SHP77 (cell line): ENCODE data around the gene EXOSC3.
A peak's percentile ranks its signal among the peaks of the same experiment; 100 is the strongest.
"Not testable (repeated sequence)": the region's sequence is repeated elsewhere in the genome, so short reads cannot be mapped to it uniquely, and the experiment has no call there.

Experiments
- DNase-seq, 2 experiments: peaks; one replicate each; lab custom pipeline; 2025; lab: John Stamatoyannopoulos, UW

The EXOSC3 gene

GRCh38 chr9:37784616-37785483 is at the start of gene EXOSC3:
TSS of gene EXOSC3 (minus strand) at chr9:37785064. CDS start at chr9:37785044, 20 bp downstream.
- DNase-seq: peak; percentile 73 to 79

- DNase-seq: no peak
These were observed 42.8 kb upstream of the EXOSC3 start for GRCh38 chr9:37827483-37828165.

DNA sequence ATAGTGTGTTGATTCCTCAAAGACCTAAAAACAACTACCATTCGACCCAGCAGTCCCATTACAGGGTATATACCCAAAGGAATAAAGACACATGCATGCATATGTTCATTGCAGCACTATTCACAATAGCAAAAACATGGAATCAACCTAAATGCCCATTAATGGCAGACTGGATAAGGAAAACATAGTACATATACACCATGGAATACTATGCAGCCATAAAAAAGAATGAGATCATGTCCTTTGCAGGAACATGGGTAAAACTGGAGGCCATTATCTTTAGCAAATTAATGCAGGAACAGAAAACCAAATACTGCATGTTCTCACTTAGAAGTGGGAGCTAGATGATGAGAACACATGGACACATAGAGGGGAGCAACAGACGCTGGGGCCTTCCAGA is 40.3 kb upstream of the EXOSC3 start:
- not testable (repeated sequence) for DNase-seq

GRCh38 chr9:37820142-37820541 is 35.3 kb upstream of the EXOSC3 start:
- DNase-seq: no peak

GRCh38 chr9:37818849-37819248 is 34.0 kb upstream of the EXOSC3 start:
- DNase-seq: no peak

DNA sequence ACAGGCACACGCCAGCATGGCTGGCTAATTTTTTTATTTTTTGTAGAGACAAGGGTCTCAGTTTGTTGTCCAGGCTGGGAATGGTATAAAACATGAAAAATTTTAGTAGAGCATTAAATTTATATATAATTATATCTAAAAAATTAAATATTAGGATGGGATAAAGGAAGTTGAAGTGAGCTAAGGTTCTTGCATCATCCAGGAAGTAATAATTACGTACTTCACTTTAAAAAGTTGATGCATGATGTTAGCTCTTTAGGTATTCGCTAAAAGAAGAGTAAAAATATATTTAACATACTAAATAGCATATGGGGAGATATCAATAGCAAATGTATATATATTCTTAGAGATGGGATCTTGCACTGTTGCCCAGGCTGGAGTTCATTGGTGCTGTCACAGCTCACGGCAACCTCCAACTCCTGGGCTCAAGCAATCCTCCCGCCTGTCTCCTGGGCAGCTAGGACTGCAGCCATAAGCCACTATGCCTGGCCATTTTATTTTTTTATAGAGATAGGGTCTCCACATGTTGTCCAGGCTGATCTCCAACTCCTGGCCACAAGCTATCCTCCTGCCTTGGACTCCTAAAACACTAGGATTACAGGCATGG is 28.0 kb upstream of the EXOSC3 start:
- DNase-seq: no peak

DNA sequence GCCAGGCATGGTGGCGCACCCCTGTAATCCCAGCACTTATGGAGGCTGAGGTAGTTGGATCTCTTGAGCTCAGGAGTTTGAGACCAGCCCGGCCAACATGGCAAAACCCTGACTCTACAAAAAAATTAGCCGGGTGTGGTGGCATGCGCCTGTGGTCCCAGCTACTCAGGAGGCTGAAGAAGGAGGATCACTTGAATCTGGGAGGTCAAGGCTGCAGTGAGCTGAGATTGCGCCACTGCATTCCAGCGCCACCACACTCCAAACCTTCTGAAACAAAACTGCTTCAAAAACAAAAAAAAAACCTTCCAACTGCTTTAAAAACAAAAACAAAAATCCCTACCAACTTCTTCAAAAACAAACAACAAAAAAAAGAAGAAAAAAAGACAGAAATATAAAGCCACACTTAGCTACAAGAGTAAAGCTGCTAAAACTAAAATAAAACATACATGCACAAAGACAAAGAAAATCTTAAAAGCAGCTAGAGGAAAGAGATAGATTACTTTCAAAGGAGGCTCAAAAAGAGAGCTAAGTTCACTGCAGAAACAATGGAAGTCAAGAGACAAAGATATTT is 27.1 kb upstream of the EXOSC3 start:
- no peak for DNase-seq

GRCh38 chr9:37809676-37810075 is 24.8 kb upstream of the EXOSC3 start:
- not testable (repeated sequence) for DNase-seq

DNA sequence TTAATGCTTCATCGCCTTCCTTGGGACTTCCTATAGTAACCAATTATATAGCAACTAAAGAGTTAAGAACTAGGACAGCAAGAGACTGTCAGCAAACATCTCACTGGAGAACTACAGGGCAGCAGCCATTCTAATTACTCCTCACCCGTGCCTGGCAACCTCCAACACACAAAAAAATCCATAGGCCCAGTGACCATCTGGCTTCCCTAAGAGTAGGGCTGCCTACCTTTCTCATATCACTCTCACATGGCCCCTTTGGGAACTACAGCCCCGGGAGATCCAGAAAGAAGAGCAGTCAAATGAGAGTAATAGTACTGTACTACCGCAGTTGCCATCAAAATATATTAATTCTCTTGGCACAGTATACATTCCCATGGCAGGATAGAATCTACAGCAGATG is 21.4 kb upstream of the EXOSC3 start:
- no peak for DNase-seq

- DNase-seq: no peak
These were observed 17.3 kb upstream of the EXOSC3 start for GRCh38 chr9:37801959-37802711.

DNA sequence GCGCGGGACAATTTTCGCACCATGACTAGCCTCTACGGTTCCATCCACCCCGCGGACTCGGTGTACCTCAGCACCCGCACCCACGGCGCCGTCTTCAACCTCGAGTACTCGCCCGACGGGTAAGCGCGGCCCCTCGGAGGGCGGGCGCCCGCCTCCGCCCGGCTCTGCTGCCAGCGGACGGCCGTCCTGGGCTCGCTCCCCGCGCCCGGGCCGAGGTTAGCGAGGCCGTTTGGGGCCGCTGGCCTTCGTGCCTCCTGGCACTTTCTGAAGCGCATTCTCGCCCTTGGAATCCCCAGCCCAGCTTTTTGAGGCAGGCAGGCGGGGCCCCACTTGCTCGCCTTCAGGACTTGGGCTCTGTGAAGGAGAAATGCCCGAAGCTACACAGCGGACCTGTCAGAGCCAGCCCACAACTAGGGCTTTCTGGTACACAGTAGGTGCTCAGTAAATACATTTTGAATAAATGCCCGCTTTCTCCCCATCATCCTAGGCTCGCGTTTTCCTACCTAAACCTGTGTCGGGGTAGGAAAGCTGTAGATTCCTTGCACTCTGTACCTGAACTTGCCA is 16.5 kb upstream of the EXOSC3 start:
- DNase-seq: no peak

GRCh38 chr9:37800631-37801286 is 15.9 kb upstream of the EXOSC3 start, which contains the start of gene DCAF10:
TSS of gene DCAF10 (plus strand) at chr9:37800797. CDS start at chr9:37800867, 70 bp downstream.
- DNase-seq: peak; percentile 37 to 53

- DNase-seq: no peak
These were observed 13.8 kb upstream of the EXOSC3 start for GRCh38 chr9:37798677-37799076.

DNA sequence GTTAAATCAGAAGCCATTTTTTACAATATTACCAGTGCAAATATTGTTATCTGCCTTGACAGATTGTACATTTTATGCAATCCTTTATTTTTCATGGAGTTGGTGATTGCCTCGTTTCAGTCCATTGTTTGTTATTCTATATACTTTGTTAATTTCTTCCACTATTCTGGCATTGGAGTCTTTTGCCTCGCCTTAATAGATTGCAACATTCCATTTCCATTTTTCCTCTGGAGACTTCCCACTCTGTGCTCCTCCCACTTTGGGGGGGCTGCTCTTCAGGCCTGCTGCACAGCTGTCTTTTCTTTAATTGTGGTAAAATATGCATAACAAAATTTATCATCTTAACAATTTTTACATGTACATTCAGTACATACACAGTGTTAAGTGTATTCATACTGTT is 11.4 kb upstream of the EXOSC3 start:
- no peak for DNase-seq

DNA sequence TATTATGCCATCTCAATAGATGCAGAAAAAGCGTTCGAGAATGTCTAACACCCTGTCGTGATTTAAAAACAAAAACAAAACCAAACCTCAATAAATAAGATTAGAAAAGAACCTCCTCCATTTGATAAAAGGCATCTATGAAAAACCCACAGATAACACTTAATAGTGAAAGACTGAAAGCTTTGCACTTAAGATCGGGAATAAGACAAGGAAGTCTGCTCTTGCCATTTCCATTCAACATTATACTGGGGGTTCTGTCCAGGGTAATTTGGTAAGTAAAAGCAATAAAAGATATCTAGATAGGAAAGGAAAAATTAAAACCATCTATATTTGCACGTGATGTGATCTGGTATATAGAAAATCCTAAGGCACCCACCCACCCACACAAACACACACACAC is 7.3 kb upstream of the EXOSC3 start:
- no peak for DNase-seq

- DNase-seq: no peak
These were observed 5.2 kb upstream of the EXOSC3 start for GRCh38 chr9:37790096-37790495.

- no peak for DNase-seq
These were observed 3.5 kb upstream of the EXOSC3 start for GRCh38 chr9:37788332-37788731.

GRCh38 chr9:37787059-37787458 is 2.2 kb upstream of the EXOSC3 start:
- no peak for DNase-seq

- DNase-seq: no peak
These were observed 611 bp downstream of the EXOSC3 start for GRCh38 chr9:37784291-37784615.

- DNase-seq: no peak
These were observed 6.3 kb downstream of the EXOSC3 start for GRCh38 chr9:37778534-37778933.

DNA sequence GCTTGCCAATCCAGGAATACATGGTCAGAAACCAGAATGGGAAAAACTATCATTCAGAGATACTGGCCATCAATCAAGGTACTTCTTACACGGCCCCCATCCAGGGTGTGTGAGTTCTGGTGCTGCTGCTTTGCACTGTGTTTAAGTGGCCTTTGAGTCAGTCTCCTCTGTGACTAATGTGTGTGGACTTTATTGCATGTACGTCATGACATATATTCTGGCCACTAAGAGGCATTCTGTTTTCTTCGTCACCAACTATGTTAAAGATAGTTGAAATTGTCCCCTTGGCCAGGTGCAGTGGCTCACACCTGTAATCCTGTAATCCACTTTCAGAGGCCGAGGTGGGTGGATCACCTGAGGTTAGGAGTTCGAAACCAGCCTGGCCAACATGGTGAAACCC is 8.5 kb downstream of the EXOSC3 start:
- no peak for DNase-seq
